HG02642 (cell line): ENCODE measurements around the gene SLC2A6.

Experiments used
- ATAC-seq: cut with Tn5 transposase; IDR thresholded peaks from one replicate; pipeline ENCODE4 v1.9.1; 2021; ENCODE audit warnings: mild to moderate bottlenecking; ENCODE audit not compliant: unreplicated experiment, poor library complexity

Gene SLC2A6

GRCh38 chr9:133478851-133479711, at the start of gene SLC2A6:
TSS of gene SLC2A6 (minus strand) at chr9:133479099. CDS start at chr9:133479059, 40 bp downstream.
- ATAC-seq, result peak; percentile 91

- no peak for ATAC-seq
Measured at GRCh38 chr9:133528001-133528875, 49.3 kb upstream of the SLC2A6 start.

GRCh38 chr9:133527444-133527920, 48.6 kb upstream of the SLC2A6 start:
- no peak for ATAC-seq

- no peak for ATAC-seq
Measured at GRCh38 chr9:133526721-133527321, 47.9 kb upstream of the SLC2A6 start.

GRCh38 chr9:133525677-133526076, 46.8 kb upstream of the SLC2A6 start:
- no peak for ATAC-seq

GRCh38 chr9:133524679-133525228, 45.9 kb upstream of the SLC2A6 start, which contains the start of gene MYMK:
TSS of gene MYMK (minus strand) at chr9:133524959. CDS start at chr9:133524844, 115 bp downstream.
- ATAC-seq, result no peak

- ATAC-seq, result no peak
Measured at GRCh38 chr9:133524146-133524545, 45.2 kb upstream of the SLC2A6 start.

- no peak for ATAC-seq
Measured at GRCh38 chr9:133523106-133523505, 44.2 kb upstream of the SLC2A6 start.

GRCh38 chr9:133522073-133522910, 43.4 kb upstream of the SLC2A6 start:
- no peak for ATAC-seq

GRCh38 chr9:133521122-133522072, 42.5 kb upstream of the SLC2A6 start:
- ATAC-seq, result no peak

GRCh38 chr9:133520121-133520835, 41.4 kb upstream of the SLC2A6 start:
- ATAC-seq, result no peak

- no peak for ATAC-seq
Measured at GRCh38 chr9:133519693-133520092, 40.8 kb upstream of the SLC2A6 start.

- no peak for ATAC-seq
Measured at GRCh38 chr9:133518706-133519449, 40.0 kb upstream of the SLC2A6 start.

- no peak for ATAC-seq
Measured at GRCh38 chr9:133518200-133518599, 39.3 kb upstream of the SLC2A6 start.

GRCh38 chr9:133517711-133518110, 38.8 kb upstream of the SLC2A6 start:
- ATAC-seq, result no peak

- no peak for ATAC-seq
Measured at GRCh38 chr9:133516961-133517350, 38.1 kb upstream of the SLC2A6 start.
